Measurements from ENCODE around the gene LRTM2. TPM values are rescaled to one million over a fixed set of nuclear protein-coding genes. Genes with fewer than 3 reads are reported as not detected.

The LRTM2 gene
- total RNA-seq, 2 donors from 2014 or later, result not detected

GRCh38 chr12:1835211-1836131 lies 15.1 kb downstream of the LRTM2 start:
- no peak for DNase-seq

GRCh38 chr12:1836241-1836803 lies 16.0 kb downstream of the LRTM2 start:
- intact Hi-C loops (cut with DNase I), result no loop called here

More at GRCh38 chr12:1835211-1836131, 15.1 kb downstream of the LRTM2 start:
- Histone ChIP-seq H3K27ac (no peak overlapping the region), H3K9ac (ENCODE audit: low read depth in 2 of 2, low read length in 2 of 2) (no peak overlapping the region), H3K4me3 (no peak overlapping the region), H3K36me3 (no peaks in the 10 kb centered on the region), H3K27me3 (peaks cover 5% of the 10 kb centered on the region), H3K9me3 (no peaks in the 10 kb centered on the region), H3K4me1 (no peaks in the 10 kb centered on the region)
- intact Hi-C loops (cut with DNase I), result no loop called here
- TF ChIP-seq CTCF (IDR thresholded peaks at IDR 0.05), result no peak

GRCh38 chr12:1836854-1837421 lies 16.6 kb downstream of the LRTM2 start:
- no peak for DNase-seq
- Histone ChIP-seq H3K4me1 (no peaks in the 10 kb centered on the region), H3K27me3 (no peaks in the 10 kb centered on the region), H3K27ac (no peak overlapping the region), H3K9ac (ENCODE audit: low read depth in 2 of 2, low read length in 2 of 2) (no peak overlapping the region), H3K9me3 (no peaks in the 10 kb centered on the region), H3K36me3 (no peaks in the 10 kb centered on the region), H3K4me3 (no peak overlapping the region)
- intact Hi-C loops (cut with DNase I), result no loop called here
- TF ChIP-seq CTCF (IDR thresholded peaks at IDR 0.05), result no peak

More at GRCh38 chr12:1836241-1836803, 16.0 kb downstream of the LRTM2 start:
- H3K27ac ChIP-seq, result no peak overlapping the region
- H3K4me3 ChIP-seq, result no peak overlapping the region
- no peaks in the 10 kb centered on the region for H3K27me3 ChIP-seq
- H3K36me3 ChIP-seq, result no peaks in the 10 kb centered on the region
- H3K9ac ChIP-seq (ENCODE audit: low read depth in 2 of 2, low read length in 2 of 2), result no peak overlapping the region
- no peak for TF ChIP-seq CTCF (IDR thresholded peaks at IDR 0.05)
- no peaks in the 10 kb centered on the region for H3K4me1 ChIP-seq
- no peak for DNase-seq
- no peaks in the 10 kb centered on the region for H3K9me3 ChIP-seq

- Histone ChIP-seq H3K4me1 (no peaks in the 10 kb centered on the region), H3K4me3 (no peak overlapping the region), H3K9me3 (no peaks in the 10 kb centered on the region), H3K27ac (no peak overlapping the region), H3K9ac (ENCODE audit: low read depth in 2 of 2, low read length in 2 of 2) (no peak overlapping the region), H3K27me3 (no peaks in the 10 kb centered on the region), H3K36me3 (no peaks in the 10 kb centered on the region)
- no peak for TF ChIP-seq CTCF (IDR thresholded peaks at IDR 0.05)
- DNase-seq, result no peak
- intact Hi-C loops (cut with DNase I), result no loop called here
Observed at GRCh38 chr12:1837541-1838204, 17.3 kb downstream of the LRTM2 start.

Data from colonic mucosa (tissue), 4 donors.